Measurements from ENCODE around the gene OLFM4. TPM values are rescaled to one million over a fixed set of nuclear protein-coding genes. Genes with fewer than 3 reads are reported as not detected.

The OLFM4 gene
- total RNA-seq, 1 donor from 2014 or later = not detected

DNA sequence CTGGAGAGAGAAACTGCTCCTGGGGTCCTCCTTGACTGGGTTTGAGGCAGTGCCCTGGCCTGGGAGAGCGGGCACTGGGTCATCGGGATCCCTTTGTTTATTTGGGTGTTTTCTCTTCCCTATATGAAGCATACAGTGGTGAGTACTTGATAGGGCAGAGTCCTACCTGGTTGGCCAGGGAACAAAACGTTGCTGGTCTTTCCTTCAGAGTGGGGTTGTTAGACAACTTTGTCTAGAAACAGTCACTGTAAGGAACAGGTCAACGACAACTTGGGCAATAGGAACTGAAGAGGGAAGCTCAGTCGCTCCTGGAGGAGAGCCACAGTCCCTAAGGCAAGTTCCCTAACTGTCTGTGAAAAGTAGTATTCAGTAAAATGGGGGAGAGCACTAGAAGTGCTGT is 550 bp upstream of the OLFM4 start:
- peaks cover 9% of the 10 kb centered on the region for H3K27me3 Mint-ChIP-seq (ENCODE audit: low read depth)
- H3K27ac Mint-ChIP-seq = no peak overlapping the region
- no peak overlapping the region for H3K4me3 Mint-ChIP-seq
- H3K9me3 Mint-ChIP-seq = no peaks in the 10 kb centered on the region
- H3K4me1 Mint-ChIP-seq = no peaks in the 10 kb centered on the region
- no peak for DNase-seq (ENCODE audit: low spot score in 2 of 2, unreplicated experiment in 2 of 2)
- no peaks in the 10 kb centered on the region for H3K36me3 Mint-ChIP-seq
- TF ChIP-seq, protein P1, sequence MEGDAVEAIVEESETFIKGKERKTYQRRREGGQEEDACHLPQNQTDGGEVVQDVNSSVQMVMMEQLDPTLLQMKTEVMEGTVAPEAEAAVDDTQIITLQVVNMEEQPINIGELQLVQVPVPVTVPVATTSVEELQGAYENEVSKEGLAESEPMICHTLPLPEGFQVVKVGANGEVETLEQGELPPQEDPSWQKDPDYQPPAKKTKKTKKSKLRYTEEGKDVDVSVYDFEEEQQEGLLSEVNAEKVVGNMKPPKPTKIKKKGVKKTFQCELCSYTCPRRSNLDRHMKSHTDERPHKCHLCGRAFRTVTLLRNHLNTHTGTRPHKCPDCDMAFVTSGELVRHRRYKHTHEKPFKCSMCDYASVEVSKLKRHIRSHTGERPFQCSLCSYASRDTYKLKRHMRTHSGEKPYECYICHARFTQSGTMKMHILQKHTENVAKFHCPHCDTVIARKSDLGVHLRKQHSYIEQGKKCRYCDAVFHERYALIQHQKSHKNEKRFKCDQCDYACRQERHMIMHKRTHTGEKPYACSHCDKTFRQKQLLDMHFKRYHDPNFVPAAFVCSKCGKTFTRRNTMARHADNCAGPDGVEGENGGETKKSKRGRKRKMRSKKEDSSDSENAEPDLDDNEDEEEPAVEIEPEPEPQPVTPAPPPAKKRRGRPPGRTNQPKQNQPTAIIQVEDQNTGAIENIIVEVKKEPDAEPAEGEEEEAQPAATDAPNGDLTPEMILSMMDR (IDR thresholded peaks at IDR 0.05; ENCODE audit: unreplicated experiment) = no peak

DNA sequence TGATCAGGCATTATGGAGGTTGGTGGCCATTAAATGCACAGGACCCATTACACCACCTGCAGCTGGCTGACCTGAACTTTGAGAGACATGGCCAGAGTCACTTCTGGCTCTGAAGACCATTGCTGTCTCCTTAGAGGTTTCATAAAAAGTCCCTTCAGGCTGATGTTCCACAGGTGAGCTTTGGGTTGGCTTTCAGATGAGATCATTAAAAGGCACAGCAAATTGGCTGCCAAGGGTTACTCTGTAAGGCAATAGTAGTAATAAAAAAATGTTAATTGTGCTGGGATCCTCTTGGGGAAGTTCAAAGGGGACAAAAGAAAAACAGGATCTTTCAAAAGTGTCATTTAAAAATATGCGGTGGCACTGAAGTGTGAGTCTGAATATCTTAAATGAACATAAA is 4.2 kb downstream of the OLFM4 start:
- TF ChIP-seq, protein P1 (IDR thresholded peaks at IDR 0.05; ENCODE audit: unreplicated experiment) = no peak
- no peak for DNase-seq (ENCODE audit: low spot score in 2 of 2, unreplicated experiment in 2 of 2)

DNA sequence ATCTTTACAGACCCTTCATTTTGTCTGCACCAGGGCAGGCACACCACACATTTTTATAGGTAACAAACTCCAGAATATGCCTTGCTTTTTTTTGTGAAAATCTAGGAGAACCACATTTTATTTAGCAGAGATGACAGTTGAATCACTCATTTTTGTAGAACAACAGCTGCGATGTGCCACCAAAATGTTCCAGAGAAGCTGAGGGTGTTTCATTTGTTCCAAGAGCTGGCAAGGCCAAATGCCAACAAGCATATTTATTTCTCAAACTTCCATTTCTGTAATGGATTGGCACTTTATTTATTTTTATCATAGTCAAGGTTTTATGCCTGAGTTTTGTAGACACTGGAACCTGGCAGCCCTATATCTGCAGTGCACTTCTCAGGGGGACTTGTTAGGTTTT is 10.4 kb downstream of the OLFM4 start:
- H3K4me3 Mint-ChIP-seq = no peak overlapping the region
- TF ChIP-seq, protein P1 (IDR thresholded peaks at IDR 0.05; ENCODE audit: unreplicated experiment) = no peak
- H3K27ac Mint-ChIP-seq = no peak overlapping the region
- no peak for DNase-seq (ENCODE audit: low spot score in 2 of 2, unreplicated experiment in 2 of 2)
- peaks cover 16% of the 10 kb centered on the region for H3K4me1 Mint-ChIP-seq
- H3K9me3 Mint-ChIP-seq = no peaks in the 10 kb centered on the region
- H3K36me3 Mint-ChIP-seq = no peaks in the 10 kb centered on the region
- H3K27me3 Mint-ChIP-seq (ENCODE audit: low read depth) = peaks cover 33% of the 10 kb centered on the region

More for the DNA sequence above, 4.2 kb downstream of the OLFM4 start:
- Mint-ChIP-seq H3K27me3 (ENCODE audit: low read depth) (peaks cover 28% of the 10 kb centered on the region), H3K4me1 (no peaks in the 10 kb centered on the region), H3K9me3 (no peaks in the 10 kb centered on the region), H3K27ac (no peak overlapping the region), H3K4me3 (no peak overlapping the region), H3K36me3 (no peaks in the 10 kb centered on the region)

DNA sequence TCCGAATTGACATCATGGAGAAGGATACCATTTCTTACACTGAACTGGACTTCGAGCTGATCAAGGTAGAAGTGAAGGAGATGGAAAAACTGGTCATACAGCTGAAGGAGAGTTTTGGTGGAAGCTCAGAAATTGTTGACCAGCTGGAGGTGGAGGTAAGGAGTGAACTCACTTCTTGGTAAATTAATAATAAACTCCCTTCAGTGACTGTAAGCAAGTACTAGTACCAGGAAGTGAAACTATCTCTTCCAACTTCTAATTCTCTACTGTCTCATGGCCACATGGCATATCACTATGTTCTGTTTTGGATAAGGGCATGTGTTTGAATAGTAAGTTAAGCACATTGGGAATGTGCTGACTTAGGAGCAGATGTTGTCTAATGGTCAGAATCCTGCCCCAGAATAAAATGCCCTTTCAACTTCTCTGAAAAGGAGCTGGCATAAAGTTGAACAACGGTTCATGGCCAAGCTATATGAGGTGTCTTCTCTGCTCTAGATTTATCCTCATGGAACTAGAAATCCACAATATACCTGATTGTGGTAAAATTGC is 13.4 kb downstream of the OLFM4 start:
- TF ChIP-seq, protein P1 (IDR thresholded peaks at IDR 0.05; ENCODE audit: unreplicated experiment) = no peak
- Mint-ChIP-seq H3K4me1 (peaks cover 32% of the 10 kb centered on the region), H3K36me3 (no peaks in the 10 kb centered on the region), H3K27me3 (ENCODE audit: low read depth) (peaks cover 12% of the 10 kb centered on the region), H3K9me3 (no peaks in the 10 kb centered on the region), H3K4me3 (no peak overlapping the region), H3K27ac (no peak overlapping the region)
- no peak for DNase-seq (ENCODE audit: low spot score in 2 of 2, unreplicated experiment in 2 of 2)

DNA sequence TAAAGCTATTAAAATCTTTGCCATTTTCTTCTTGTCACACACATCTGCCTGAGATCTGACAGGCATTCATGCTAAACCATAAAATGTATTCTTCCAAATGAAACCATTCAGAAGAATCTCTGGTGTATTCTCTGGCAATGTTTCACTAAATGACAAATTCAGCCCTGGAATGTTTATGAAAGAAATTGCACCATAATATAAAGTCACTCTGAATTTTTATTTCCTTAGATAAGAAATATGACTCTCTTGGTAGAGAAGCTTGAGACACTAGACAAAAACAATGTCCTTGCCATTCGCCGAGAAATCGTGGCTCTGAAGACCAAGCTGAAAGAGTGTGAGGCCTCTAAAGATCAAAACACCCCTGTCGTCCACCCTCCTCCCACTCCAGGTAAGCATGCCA is 14.3 kb downstream of the OLFM4 start:
- H3K27me3 Mint-ChIP-seq (ENCODE audit: low read depth) = peaks cover 12% of the 10 kb centered on the region
- no peak overlapping the region for H3K27ac Mint-ChIP-seq
- H3K9me3 Mint-ChIP-seq = no peaks in the 10 kb centered on the region
- H3K4me1 Mint-ChIP-seq = peaks cover 32% of the 10 kb centered on the region
- no peak overlapping the region for H3K4me3 Mint-ChIP-seq
- H3K36me3 Mint-ChIP-seq = no peaks in the 10 kb centered on the region
- TF ChIP-seq, protein P1 (IDR thresholded peaks at IDR 0.05; ENCODE audit: unreplicated experiment) = no peak
- no peak for DNase-seq (ENCODE audit: low spot score in 2 of 2, unreplicated experiment in 2 of 2)

DNA sequence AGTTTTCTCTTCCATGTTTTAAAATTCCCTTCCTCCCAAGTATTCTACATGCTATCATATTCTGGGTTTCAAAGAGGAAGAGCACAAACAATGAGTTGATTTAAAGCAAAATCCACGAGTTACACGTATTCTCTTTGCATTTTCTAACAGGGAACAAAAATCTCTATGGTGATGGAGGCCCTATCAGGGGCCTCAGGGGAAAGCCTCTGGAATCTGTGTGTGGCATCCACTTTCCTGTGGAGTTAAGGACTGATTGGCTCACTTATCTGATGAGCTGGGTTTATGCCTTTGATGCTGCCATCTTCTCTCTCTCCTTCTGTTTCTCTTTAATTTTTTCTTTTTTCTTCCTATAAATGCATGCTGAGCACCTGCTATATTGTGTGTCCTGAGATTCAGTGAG is 14.8 kb downstream of the OLFM4 start:
- H3K27me3 Mint-ChIP-seq (ENCODE audit: low read depth) = peaks cover 12% of the 10 kb centered on the region
- no peak for DNase-seq (ENCODE audit: low spot score in 2 of 2, unreplicated experiment in 2 of 2)
- H3K36me3 Mint-ChIP-seq = no peaks in the 10 kb centered on the region
- no peaks in the 10 kb centered on the region for H3K9me3 Mint-ChIP-seq
- no peak overlapping the region for H3K4me3 Mint-ChIP-seq
- no peak overlapping the region for H3K27ac Mint-ChIP-seq
- TF ChIP-seq, protein P1 (IDR thresholded peaks at IDR 0.05; ENCODE audit: unreplicated experiment) = no peak
- H3K4me1 Mint-ChIP-seq = peaks cover 32% of the 10 kb centered on the region
